Spleen (tissue), 7 donors: Measurements from ENCODE around the gene TUBD1.

Experiments
- CTCF ChIP-seq, 11 experiments: fragments of 200-600 bp in 7 of 11; fragments of 450-650 bp in 4 of 11; sonication (generic) in 4 of 11; IDR thresholded peaks in 8 of 11; conservative IDR thresholded peaks in 3 of 11; 1 replicate in 7 of 11; 2 replicates in 4 of 11; pipeline versions ENCODE4 v1.4.0 to v1.8.0; 2016 to 2021; ENCODE audit warnings: antibody characterized with exemption in 11 of 11, inconsistent platforms in 4 of 11, mild to moderate bottlenecking in 1 of 11
- POLR2A ChIP-seq, 3 donors: fragments of 450-650 bp; IDR thresholded peaks; one replicate each; pipeline ENCODE4 v1.5.1; 2017; ENCODE audit warnings: antibody characterized with exemption in 3 of 3, mild to moderate bottlenecking in 1 of 3
- POLR2AphosphoS5 ChIP-seq, 3 donors: sonication (generic); formaldehyde crosslinking; IDR thresholded peaks; one replicate each; pipeline ENCODE4 v1.5.1; 2017; ENCODE audit warnings: antibody characterized with exemption in 3 of 3
- donor health status: DM: no; HTN: no; CAD: no; lungs with moderate emphysema.
- donor health status: DM: no; HTN: no; CAD: no.
- donor health status: DM: no; HTN: no; CAD: no.

GRCh38 chr17:59858167-59858816 is 34.5 kb downstream of the TUBD1 start:
- TF ChIP-seq POLR2A (IDR thresholded peaks at IDR 0.05) (no peak), POLR2AphosphoS5 (IDR thresholded peaks at IDR 0.05) (no peak), CTCF (IDR thresholded peaks at IDR 0.05 in 8 of 11, conservative IDR thresholded peaks at IDR 0.05 in 3 of 11) (no peak)
